Fibroblast of villous mesenchyme (primary cell): ENCODE data around the gene SCLT1. TPM values are rescaled to one million over a fixed set of nuclear protein-coding genes. Genes with fewer than 3 reads are reported as not detected.

Experiments
- DNase-seq: peaks from one replicate; pipeline ENCODE4 v3.0.0-alpha.2; 2010; ENCODE audit warnings: low read depth
- H3K4me3 ChIP-seq: 2 replicates; pipeline ENCODE4 v1.5.1; 2011; ENCODE audit warnings: low read depth, mild to moderate bottlenecking, low read length
- CTCF ChIP-seq: IDR thresholded peaks from 2 replicates; pipeline ENCODE4 v1.5.1; 2012; ENCODE audit warnings: low read depth, mild to moderate bottlenecking, low read length; ENCODE audit not compliant: insufficient read depth
- total RNA-seq: library from RNA; depleted of rRNA; stranded (reverse); fragments of >200 nt; gene quantifications from 2 replicates; pipeline ENCODE4 v1.2.3, GENCODE V29; 2012

Gene SCLT1
- total RNA-seq, 1 donor, result 28.1 TPM

GRCh38 chr4:128907981-128908380, 185.4 kb downstream of the SCLT1 start:
- H3K4me3 ChIP-seq, result no peak overlapping the region
- no peak for TF ChIP-seq CTCF
- DNase-seq, result no peak

- H3K4me3 ChIP-seq, result no peak overlapping the region
- DNase-seq, result no peak
- no peak for TF ChIP-seq CTCF
These were observed 186.8 kb downstream of the SCLT1 start for GRCh38 chr4:128906581-128906980.

- TF ChIP-seq CTCF, result no peak
- H3K4me3 ChIP-seq, result no peak overlapping the region
- no peak for DNase-seq
These were observed 188.5 kb downstream of the SCLT1 start for GRCh38 chr4:128904821-128905220.

GRCh38 chr4:128880662-128881061, 212.7 kb downstream of the SCLT1 start:
- no peak for TF ChIP-seq CTCF
- DNase-seq, result peak; percentile 56

GRCh38 chr4:128879971-128880370, 213.4 kb downstream of the SCLT1 start:
- DNase-seq, result no peak
- H3K4me3 ChIP-seq, result no peak overlapping the region
- no peak for TF ChIP-seq CTCF

More at GRCh38 chr4:128880662-128881061, 212.7 kb downstream of the SCLT1 start:
- H3K4me3 ChIP-seq, result no peak overlapping the region

GRCh38 chr4:128879283-128879682, 214.1 kb downstream of the SCLT1 start:
- no peak for DNase-seq
- no peak for TF ChIP-seq CTCF

GRCh38 chr4:128877934-128878333, 215.4 kb downstream of the SCLT1 start:
- no peak for TF ChIP-seq CTCF
- DNase-seq, result no peak
- no peak overlapping the region for H3K4me3 ChIP-seq

More at GRCh38 chr4:128879283-128879682, 214.1 kb downstream of the SCLT1 start:
- H3K4me3 ChIP-seq, result no peak overlapping the region
